HG02763 (cell line): ENCODE data around the gene KDM2B.

Source experiments
- ATAC-seq: cut with Tn5 transposase; IDR thresholded peaks from one replicate; pipeline ENCODE4 v1.9.1; 2021; ENCODE audit warnings: mild to moderate bottlenecking, moderate library complexity; ENCODE audit not compliant: unreplicated experiment

KDM2B gene

GRCh38 chr12:121532503-121533393 is 48.1 kb downstream of the KDM2B start:
- no peak for ATAC-seq

GRCh38 chr12:121531356-121531750 is 49.5 kb downstream of the KDM2B start:
- ATAC-seq = no peak

DNA sequence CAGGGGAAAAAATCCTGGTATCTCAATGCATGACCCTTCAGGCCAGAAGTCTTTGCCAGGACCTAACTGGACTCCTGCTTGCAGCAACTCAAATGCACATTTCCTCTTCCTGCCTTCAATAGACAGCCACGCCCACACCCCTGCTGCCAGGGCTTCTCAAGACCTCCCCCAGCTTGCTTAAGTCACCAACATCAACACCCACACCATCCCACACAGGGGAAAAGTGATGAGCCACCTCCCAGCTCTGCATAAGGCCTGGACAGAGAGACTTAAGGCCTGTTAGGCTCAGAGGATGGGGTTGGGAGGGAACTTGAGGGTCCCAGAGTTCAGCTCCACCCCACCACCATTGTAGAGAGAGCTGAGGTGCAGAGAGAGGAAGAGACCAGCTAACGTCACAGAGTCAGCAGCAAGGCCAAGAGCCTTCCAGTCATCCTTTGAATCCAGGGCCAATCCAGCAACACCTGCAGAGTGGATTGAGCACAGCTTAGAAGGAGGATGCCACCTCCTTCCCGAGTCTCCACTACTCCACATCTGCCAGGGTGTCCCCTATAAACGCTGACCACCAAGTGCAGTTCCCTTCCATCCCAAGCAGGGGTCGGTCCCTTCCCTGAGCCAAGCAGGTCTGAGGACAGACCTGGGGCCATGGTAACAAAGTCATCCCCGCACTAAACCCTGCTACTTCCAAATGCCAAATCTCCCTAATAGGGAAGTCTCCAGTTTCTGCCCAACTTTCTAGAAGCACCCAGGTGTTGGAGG is 50.0 kb downstream of the KDM2B start:
- no peak for ATAC-seq

DNA sequence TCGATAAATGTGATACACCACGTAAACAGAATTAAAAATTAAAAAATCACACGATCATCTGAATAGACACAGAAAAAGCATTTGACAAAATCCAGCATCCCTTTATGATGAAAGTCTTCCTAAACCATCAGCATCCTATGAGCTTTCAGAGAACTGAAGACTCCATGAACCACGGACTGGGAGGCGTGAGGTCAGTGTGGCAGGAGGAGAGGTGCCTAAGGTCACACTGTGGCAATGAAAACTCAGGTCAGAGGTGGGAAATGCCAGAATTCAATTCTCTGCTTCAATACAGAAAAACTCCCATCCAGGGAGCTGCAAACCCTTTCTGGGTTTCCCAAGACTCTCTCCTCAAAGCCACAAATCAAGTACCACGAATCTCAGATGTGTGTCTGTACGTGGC is 51.6 kb downstream of the KDM2B start:
- no peak for ATAC-seq

DNA sequence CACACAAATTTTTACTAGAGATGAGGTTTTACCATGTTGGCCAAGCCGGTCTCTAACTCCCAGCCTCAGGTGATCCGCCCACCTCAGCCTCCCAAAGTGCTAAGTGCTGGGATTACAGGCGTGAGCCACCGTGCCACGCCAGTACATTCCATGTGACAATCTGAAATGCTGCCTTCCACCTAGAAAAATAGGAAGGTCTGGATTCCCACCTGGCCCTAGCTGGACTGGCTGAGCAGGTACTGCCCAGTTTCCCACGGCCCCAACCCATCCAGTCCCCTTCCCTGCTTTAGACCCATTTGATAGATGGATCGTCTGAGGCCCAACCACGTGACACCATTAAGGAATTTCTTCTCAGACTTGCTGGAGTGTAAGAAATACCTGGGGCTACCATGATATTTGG is 55.4 kb downstream of the KDM2B start:
- no peak for ATAC-seq

DNA sequence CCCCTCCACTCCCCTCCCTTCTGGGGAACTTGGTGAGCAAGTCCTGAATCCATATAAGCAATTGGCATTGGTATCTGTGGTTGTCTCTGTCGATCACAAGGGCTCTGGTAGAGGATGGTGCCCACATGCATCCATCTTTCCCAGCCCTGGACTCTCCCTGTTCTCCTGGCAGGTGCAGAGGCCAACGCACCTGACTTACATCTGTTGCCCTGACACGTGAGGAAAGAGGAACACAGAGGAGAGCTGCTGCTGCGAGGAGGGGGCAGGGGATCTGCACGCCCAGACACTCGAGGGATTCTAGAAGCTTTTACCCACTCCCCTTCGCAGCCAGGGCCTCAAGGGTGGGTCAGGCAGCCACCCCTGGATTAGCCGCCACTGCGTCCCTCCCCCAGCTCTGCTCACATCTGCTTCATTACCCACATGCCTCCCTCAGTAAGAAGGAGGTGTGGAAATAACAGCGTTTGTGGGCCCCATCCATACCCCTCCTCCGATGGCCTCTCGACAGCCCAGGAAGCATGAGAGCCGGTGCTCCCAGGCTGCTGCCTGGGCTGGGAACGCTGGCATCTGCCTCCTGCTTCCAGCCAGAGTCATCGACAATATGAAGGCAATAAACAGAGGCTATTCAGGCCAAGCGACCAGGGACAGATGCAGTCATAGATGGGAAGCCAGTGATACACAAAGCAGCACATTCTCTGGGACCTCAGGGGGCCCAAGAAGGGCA is 56.5 kb downstream of the KDM2B start:
- ATAC-seq = no peak

- ATAC-seq = no peak
Observed at GRCh38 chr12:121523741-121524140, 57.1 kb downstream of the KDM2B start.

DNA sequence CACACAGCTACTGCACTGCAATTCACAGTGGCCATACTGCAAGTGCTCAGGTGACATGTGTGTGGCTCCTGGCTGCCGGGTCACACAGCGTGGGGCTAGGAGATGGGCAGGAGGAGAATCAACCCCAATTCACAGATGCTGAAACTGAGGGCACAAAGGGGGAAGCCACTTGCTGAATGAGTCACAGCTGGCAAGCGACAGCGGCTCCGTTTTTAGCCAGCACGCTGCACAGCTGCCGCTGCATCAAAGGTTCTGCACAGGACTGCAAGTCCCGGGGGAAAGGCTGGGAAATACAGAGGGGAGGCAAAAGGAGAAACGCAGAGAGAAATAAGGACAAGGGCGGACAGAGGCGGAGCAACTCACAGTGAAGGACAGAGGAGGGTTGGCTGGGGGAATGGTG is 57.9 kb downstream of the KDM2B start:
- no peak for ATAC-seq

DNA sequence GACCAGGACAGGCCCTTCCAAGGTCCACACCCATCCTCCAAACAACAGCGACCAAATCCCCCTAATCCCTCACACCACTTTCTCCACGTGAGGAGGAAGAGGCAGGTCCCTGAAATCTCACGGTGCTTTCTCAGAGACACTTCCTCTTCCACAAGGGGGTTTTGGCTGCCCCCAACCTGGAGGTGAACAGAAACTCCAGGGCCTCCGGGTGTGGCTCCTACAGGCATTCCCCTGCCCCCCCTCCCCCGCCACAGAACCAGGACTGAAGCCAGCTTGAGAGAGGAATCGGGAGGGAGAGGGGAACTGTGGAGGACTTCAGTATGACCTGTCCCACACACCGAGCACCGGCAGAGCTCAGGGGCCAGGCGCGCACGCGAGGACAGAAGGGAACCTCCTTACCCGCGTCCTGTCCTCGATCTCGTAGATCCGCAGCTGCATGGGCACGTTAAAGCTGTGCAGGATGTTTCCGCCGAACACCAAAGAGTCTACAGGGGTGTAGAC is 60.2 kb downstream of the KDM2B start:
- ATAC-seq = no peak

GRCh38 chr12:121520119-121520518 is 60.7 kb downstream of the KDM2B start:
- ATAC-seq = no peak

DNA sequence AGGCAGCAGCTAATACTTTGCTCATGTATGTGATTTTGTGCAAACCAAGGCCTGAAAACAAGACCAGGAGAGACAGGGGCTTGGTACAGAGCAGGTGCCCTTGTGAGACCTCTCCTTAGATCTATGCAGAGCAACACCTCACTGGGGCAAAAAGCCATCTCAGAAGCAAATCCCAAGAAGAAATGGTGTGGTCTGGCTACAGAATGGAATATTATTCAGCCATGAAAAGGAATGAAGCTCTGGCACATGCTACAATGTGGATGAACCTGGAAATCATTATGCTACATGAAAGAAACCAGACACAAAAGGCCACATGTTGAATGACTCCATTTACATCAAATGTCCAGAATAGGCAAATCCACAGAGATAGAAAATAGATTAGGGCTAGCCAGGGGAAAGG is 61.6 kb downstream of the KDM2B start:
- no peak for ATAC-seq

DNA sequence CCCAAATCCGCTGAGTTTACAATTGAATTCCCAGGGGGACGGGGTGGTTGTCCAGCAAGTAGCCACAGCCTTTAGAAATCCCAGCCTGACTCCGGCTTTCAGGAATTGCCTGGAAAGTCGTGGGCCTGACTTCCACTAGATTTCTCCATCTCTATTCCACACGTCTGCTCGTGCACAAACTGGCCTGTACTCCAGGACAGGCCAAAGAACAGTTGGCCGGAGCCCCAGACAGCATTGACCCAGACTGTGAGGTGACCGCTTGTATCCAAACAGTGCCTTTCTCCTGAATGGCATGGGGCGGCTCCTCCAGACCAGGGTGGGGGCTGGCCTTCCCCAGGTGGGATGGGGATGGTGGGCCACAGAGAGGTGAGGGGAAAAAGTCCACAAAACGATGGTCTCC is 62.2 kb downstream of the KDM2B start:
- ATAC-seq = no peak

GRCh38 chr12:121516437-121517011 is 64.3 kb downstream of the KDM2B start:
- no peak for ATAC-seq

- no peak for ATAC-seq
Observed at GRCh38 chr12:121515615-121516014, 65.2 kb downstream of the KDM2B start.

GRCh38 chr12:121514184-121514742 is 66.6 kb downstream of the KDM2B start:
- peak; percentile 22 for ATAC-seq

DNA sequence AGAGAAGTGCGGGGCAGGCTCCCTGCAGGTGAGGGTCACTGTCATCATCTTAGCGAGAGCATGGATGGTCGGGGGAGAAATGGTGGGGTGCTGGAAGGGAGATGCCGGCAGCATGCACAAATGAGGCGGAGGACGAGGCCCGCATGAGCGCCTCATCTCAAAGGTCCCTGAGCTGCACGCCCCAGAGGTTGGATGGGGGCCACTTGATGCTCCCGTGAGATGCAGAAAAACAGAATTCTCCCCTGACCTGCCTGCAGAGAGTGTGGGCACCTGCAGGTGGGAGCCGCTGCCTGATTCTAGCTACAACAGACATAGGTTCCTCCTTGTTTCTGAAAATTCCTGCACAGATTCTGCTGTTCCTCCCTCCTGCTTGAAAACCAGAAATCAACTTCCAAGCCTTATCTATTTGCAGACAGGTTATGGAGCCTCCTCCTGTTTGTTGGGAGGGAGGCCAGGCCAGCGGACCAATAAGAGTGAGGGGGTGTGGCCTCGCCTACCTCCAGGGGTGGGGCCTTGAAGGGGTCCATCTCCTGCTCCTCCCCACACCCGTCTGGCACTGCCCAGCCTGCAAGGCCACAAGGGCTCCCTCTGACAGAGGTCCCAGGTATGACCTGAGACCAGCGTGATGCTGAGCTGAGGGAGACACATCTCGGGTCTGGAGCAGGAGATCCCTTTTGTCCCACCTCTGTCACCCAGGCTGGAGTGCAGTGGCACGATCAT is 67.2 kb downstream of the KDM2B start:
- peak; percentile 48 for ATAC-seq

DNA sequence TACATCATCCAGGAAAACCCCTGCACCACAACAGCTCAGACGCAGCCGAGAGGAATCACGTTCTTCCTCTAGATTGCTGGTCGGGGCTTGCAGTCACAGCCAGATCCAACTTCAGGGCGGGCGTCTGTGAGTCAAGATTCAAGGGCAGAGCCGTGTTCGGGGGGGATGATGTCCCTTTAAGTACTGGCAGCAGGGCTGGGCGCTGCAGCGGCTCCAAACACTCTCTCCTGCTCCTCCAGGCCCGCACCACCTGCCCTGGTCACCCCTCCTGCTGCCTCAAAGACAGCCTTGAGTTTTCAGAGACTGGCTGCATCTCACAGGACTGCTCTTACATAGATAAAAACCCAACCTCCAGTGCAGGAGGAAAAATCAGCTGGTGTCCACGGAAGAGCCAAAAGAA is 68.3 kb downstream of the KDM2B start:
- ATAC-seq = no peak

DNA sequence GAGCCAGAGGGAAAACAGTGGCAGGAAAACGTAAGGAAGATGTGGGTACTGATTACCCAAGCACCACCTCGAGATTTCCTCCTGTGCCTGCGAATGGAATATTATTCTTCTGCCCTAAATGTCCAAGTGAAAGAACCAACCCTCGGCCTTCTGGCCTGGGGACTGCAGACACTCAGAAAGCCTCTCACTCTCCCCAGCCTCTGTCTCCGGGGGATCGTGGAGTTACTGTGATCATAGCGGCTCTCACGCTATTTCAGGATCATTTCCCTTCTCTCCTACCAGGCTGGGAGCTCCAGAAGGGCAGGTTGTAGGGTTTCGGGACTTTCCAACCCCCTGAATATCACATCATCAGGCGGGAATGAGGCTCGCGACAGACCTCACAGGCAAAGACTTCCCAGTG is 68.9 kb downstream of the KDM2B start:
- ATAC-seq = no peak

DNA sequence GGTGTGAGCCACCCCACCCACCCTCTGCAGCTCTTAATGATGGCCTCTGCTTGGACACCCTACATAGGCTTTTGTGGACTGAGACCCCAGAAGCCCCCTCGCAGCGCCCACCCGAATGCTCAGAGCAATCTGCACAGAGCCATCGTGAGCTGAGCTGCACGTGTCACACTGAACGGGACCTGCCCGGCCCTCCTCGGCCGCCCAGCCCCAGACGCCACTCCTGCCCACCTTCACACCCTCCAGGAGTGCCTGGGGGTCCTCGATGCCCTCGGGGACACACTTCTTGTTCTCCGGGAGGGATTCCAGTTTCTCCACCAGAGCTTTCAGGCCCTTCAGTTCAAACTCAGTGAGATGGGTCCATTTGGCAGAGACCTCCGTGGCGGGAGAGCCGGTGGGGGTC is 71.5 kb downstream of the KDM2B start:
- no peak for ATAC-seq

- no peak for ATAC-seq
Observed at GRCh38 chr12:121508533-121508932, 72.3 kb downstream of the KDM2B start.
